ENCODE results near the gene GARIN3.
A peak's percentile ranks its signal among the peaks of the same experiment; 100 is the strongest.
"Not testable (repeated sequence)": the region's sequence is repeated elsewhere in the genome, so short reads cannot be mapped to it uniquely, and the experiment has no call there.

Gene GARIN3

GRCh38 chr5:157166214-157167213 is at the start of gene GARIN3:
Gene GARIN3 (minus strand): TSS chr5:157166264. CDS start chr5:157166168, 96 bp downstream.
- no peak for TF ChIP-seq CTCF (conservative IDR thresholded peaks at IDR 0.05; ENCODE audit: low read depth, low read length)
- DNase-seq (ENCODE audit: low read depth) = no peak

GRCh38 chr5:157215514-157216167 is 49.6 kb upstream of the GARIN3 start:
- DNase-seq (ENCODE audit: low read depth) = no peak
- no peak overlapping the region for H3K4me3 ChIP-seq (ENCODE audit: low read depth, low read length)

More at GRCh38 chr5:157166214-157167213, at the start of gene GARIN3:
- no peak within 1 kb of the TSS for H3K4me3 ChIP-seq (ENCODE audit: low read depth, low read length)

GRCh38 chr5:157214861-157215513 is 48.9 kb upstream of the GARIN3 start:
- TF ChIP-seq CTCF (conservative IDR thresholded peaks at IDR 0.05; ENCODE audit: low read depth, low read length) = no peak
- no peak overlapping the region for H3K4me3 ChIP-seq (ENCODE audit: low read depth, low read length)
- DNase-seq (ENCODE audit: low read depth) = no peak

More at GRCh38 chr5:157215514-157216167, 49.6 kb upstream of the GARIN3 start:
- TF ChIP-seq CTCF (conservative IDR thresholded peaks at IDR 0.05; ENCODE audit: low read depth, low read length) = no peak

- DNase-seq (ENCODE audit: low read depth) = no peak
- no peak overlapping the region for H3K4me3 ChIP-seq (ENCODE audit: low read depth, low read length)
- TF ChIP-seq CTCF (conservative IDR thresholded peaks at IDR 0.05; ENCODE audit: low read depth, low read length) = no peak
Observed at GRCh38 chr5:157214415-157214814, 48.4 kb upstream of the GARIN3 start.

GRCh38 chr5:157213527-157214243 is 47.6 kb upstream of the GARIN3 start:
- no peak for DNase-seq (ENCODE audit: low read depth)
- no peak overlapping the region for H3K4me3 ChIP-seq (ENCODE audit: low read depth, low read length)
- no peak for TF ChIP-seq CTCF (conservative IDR thresholded peaks at IDR 0.05; ENCODE audit: low read depth, low read length)

GRCh38 chr5:157212307-157212706 is 46.2 kb upstream of the GARIN3 start:
- DNase-seq (ENCODE audit: low read depth) = no peak
- TF ChIP-seq CTCF (conservative IDR thresholded peaks at IDR 0.05; ENCODE audit: low read depth, low read length) = no peak
- H3K4me3 ChIP-seq (ENCODE audit: low read depth, low read length) = no peak overlapping the region

GRCh38 chr5:157210652-157211051 is 44.6 kb upstream of the GARIN3 start:
- H3K4me3 ChIP-seq (ENCODE audit: low read depth, low read length) = not testable (repeated sequence)
- DNase-seq (ENCODE audit: low read depth) = peak; percentile 39

All from choroid plexus epithelial cell (primary cell).